GM12864 (cell line): ENCODE results near the gene TMOD2.
A peak's percentile ranks its signal among the peaks of the same experiment; 100 is the strongest.

Experiments
- DNase-seq: peaks from one replicate; pipeline ENCODE4 v3.0.0-alpha.2; 2011; ENCODE audit warnings: low read depth
- H3K4me3 ChIP-seq: 2 replicates; pipeline ENCODE4 v1.5.1; 2011; ENCODE audit warnings: mild to moderate bottlenecking, low read depth, low read length, control low read depth
- CTCF ChIP-seq: IDR thresholded peaks from 2 replicates; pipeline ENCODE4 v1.5.1; 2011; ENCODE audit warnings: low read depth, mild to moderate bottlenecking, moderate library complexity, low read length, control low read depth, inconsistent platforms; ENCODE audit errors: missing control alignments

The TMOD2 gene

GRCh38 chr15:51771773-51772172 is 20.4 kb downstream of the TMOD2 start:
- H3K4me3 ChIP-seq = no peak overlapping the region
- no peak for DNase-seq
- TF ChIP-seq CTCF = no peak

- no peak overlapping the region for H3K4me3 ChIP-seq
- no peak for TF ChIP-seq CTCF
- no peak for DNase-seq
Observed at GRCh38 chr15:51774916-51775315, 23.5 kb downstream of the TMOD2 start.

GRCh38 chr15:51775967-51776816 is 24.8 kb downstream of the TMOD2 start:
- H3K4me3 ChIP-seq = no peak overlapping the region
- peak; percentile 16 for DNase-seq
- TF ChIP-seq CTCF = peak; percentile 86

DNA sequence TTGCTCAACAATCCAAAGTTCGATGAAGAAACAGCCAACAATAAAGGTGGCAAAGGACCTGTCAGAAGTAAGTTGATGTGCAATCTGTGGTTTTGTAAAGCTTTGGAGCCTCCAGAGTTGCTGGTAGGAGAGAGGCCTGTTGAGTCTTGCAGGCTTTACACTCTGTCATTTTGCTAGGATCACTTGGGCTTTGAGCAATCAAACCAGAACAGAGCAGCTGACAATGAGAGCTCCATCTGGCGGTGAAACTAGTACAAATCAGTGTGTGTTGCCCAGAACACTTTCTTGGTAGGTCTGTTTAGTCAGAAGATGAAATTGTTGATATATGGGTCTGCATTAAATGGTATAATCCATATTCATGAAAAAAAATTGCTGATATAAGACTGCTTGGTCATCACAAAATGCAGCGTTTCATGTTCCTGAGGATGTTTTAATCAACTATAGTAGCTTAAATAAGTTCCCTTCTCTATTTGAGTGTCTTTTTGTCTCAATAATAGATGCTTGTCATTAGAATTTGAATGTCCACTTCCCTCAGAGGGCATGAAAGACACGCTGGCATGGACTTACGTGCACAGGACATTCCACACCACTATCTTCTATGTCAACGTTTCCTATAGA is 25.7 kb downstream of the TMOD2 start:
- no peak overlapping the region for H3K4me3 ChIP-seq
- peak; percentile 61 for DNase-seq
- peak; percentile 70 for TF ChIP-seq CTCF

DNA sequence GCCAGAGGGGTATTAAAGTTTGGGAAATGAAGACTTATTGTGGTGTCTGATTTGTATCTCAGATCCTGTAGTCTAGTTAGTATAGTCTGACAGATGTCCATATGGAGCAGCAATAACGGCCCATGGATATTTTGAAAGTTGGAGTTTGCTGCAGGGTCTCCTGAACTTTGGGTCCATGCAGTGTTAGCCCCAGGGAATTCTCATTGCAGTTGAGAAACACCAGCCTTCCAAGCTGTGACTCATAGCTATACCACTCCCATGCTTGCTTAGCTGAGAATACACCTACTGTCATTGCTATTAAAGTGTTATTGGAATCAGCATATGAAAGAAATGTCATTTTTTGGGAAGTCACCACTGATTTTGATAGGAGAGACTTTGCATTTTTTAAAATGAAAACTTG is 29.2 kb downstream of the TMOD2 start:
- DNase-seq = no peak
- H3K4me3 ChIP-seq = no peak overlapping the region
- TF ChIP-seq CTCF = no peak

GRCh38 chr15:51781506-51781905 is 30.1 kb downstream of the TMOD2 start:
- TF ChIP-seq CTCF = no peak
- H3K4me3 ChIP-seq = no peak overlapping the region
- DNase-seq = no peak
